HEK293 (cell line): ENCODE measurements around the gene HECA.

Experiments
- BCL11A ChIP-seq: fragments of 450-650 bp; formaldehyde crosslinking; IDR thresholded peaks from 2 replicates; pipeline ENCODE4 v1.5.1; 2016; ENCODE audit warnings: low read depth, missing biosample characterization, missing genetic modification characterization
- CTCF ChIP-seq: fragments of 450-650 bp; formaldehyde crosslinking; IDR thresholded peaks from 2 replicates; pipeline ENCODE4 v1.5.1; 2016; ENCODE audit warnings: missing biosample characterization, missing genetic modification characterization
- EGR2 ChIP-seq: fragments of 450-650 bp; formaldehyde crosslinking; IDR thresholded peaks from 2 replicates; pipeline ENCODE4 v1.5.1; 2016; ENCODE audit warnings: low read depth, missing biosample characterization, missing genetic modification characterization
- GLI2 ChIP-seq: fragments of 450-650 bp; formaldehyde crosslinking; IDR thresholded peaks from 2 replicates; pipeline ENCODE4; 2017; ENCODE audit warnings: missing biosample characterization, missing genetic modification characterization, low read depth, borderline replicate concordance
- HIC1 ChIP-seq: fragments of 450-650 bp; formaldehyde crosslinking; IDR thresholded peaks from 2 replicates; pipeline ENCODE4 v1.5.1; 2016; ENCODE audit warnings: missing biosample characterization, missing genetic modification characterization
- PRDM4 ChIP-seq: fragments of 450-650 bp; formaldehyde crosslinking; IDR thresholded peaks from 2 replicates; pipeline ENCODE4 v1.5.1; 2017; ENCODE audit warnings: missing biosample characterization, missing genetic modification characterization
- SCRT1 ChIP-seq: fragments of 450-650 bp; formaldehyde crosslinking; IDR thresholded peaks from 2 replicates; pipeline ENCODE4 v1.5.1; 2016; ENCODE audit warnings: missing biosample characterization, missing genetic modification characterization, borderline replicate concordance
- WT1 ChIP-seq: fragments of 450-650 bp; formaldehyde crosslinking; IDR thresholded peaks from 2 replicates; pipeline ENCODE4 v1.5.1; 2016; ENCODE audit warnings: missing biosample characterization, missing genetic modification characterization
- ZBTB26 ChIP-seq: fragments of 450-650 bp; formaldehyde crosslinking; optimal IDR thresholded peaks from 2 replicates; pipeline ENCODE3; 2016; ENCODE audit warnings: missing biosample characterization, mild to moderate bottlenecking, missing genetic modification characterization
- ZFP3 ChIP-seq: fragments of 450-650 bp; formaldehyde crosslinking; IDR thresholded peaks from 2 replicates; pipeline ENCODE4 v1.5.1; 2016; ENCODE audit warnings: low read depth, missing biosample characterization, missing genetic modification characterization
- ZNF16 ChIP-seq: fragments of 450-650 bp; formaldehyde crosslinking; IDR thresholded peaks from 2 replicates; pipeline ENCODE4 v1.5.1; 2016; ENCODE audit warnings: low read depth, missing biosample characterization, missing genetic modification characterization
- ZNF280C ChIP-seq: fragments of 450-650 bp; formaldehyde crosslinking; IDR thresholded peaks from 2 replicates; pipeline ENCODE4 v1.5.1; 2016; ENCODE audit warnings: missing biosample characterization, missing genetic modification characterization
- ZNF473 ChIP-seq: fragments of 450-650 bp; formaldehyde crosslinking; IDR thresholded peaks from 2 replicates; pipeline ENCODE4 v1.5.1; 2017; ENCODE audit warnings: missing biosample characterization, missing genetic modification characterization
- ZNF521 ChIP-seq: fragments of 450-650 bp; formaldehyde crosslinking; IDR thresholded peaks from 2 replicates; pipeline ENCODE4 v1.5.1; 2017; ENCODE audit warnings: missing biosample characterization, mild to moderate bottlenecking, missing genetic modification characterization
- ZNF560 ChIP-seq: fragments of 450-650 bp; formaldehyde crosslinking; IDR thresholded peaks from 2 replicates; pipeline ENCODE4 v1.5.1; 2017; ENCODE audit warnings: missing biosample characterization, missing genetic modification characterization, borderline replicate concordance
- ZNF571 ChIP-seq: fragments of 450-650 bp; formaldehyde crosslinking; IDR thresholded peaks from 2 replicates; pipeline ENCODE4 v1.5.0; 2017; ENCODE audit warnings: missing biosample characterization, missing genetic modification characterization
- ZNF580 ChIP-seq: fragments of 450-650 bp; formaldehyde crosslinking; IDR thresholded peaks from 2 replicates; pipeline ENCODE4 v1.5.1; 2016; ENCODE audit warnings: missing biosample characterization, missing genetic modification characterization
- ZNF596 ChIP-seq: fragments of 450-650 bp; IDR thresholded peaks from 2 replicates; pipeline ENCODE4 v1.5.0; 2018; ENCODE audit warnings: missing biosample characterization, mild to moderate bottlenecking, missing genetic modification characterization, moderate library complexity
- ZNF626 ChIP-seq: fragments of 450-650 bp; sonication (Bioruptor Pico); formaldehyde crosslinking; IDR thresholded peaks from 2 replicates; pipeline ENCODE4 v1.5.1; 2018; ENCODE audit warnings: missing biosample characterization, missing genetic modification characterization, inconsistent platforms
- ZNF654 ChIP-seq: fragments of 450-650 bp; formaldehyde crosslinking; IDR thresholded peaks from 2 replicates; pipeline ENCODE4 v1.5.1; 2016; ENCODE audit warnings: low read depth, missing biosample characterization, missing genetic modification characterization
- ZNF791 ChIP-seq: fragments of 450-650 bp; formaldehyde crosslinking; IDR thresholded peaks from 2 replicates; pipeline ENCODE4 v1.5.1; 2016; ENCODE audit warnings: missing biosample characterization, missing genetic modification characterization
- ZNF792 ChIP-seq: fragments of 450-650 bp; formaldehyde crosslinking; IDR thresholded peaks from 2 replicates; pipeline ENCODE4 v1.5.1; 2016; ENCODE audit warnings: missing biosample characterization, missing genetic modification characterization
- ZSCAN16 ChIP-seq: fragments of 450-650 bp; formaldehyde crosslinking; IDR thresholded peaks from 2 replicates; pipeline ENCODE4 v1.5.1; 2016; ENCODE audit warnings: missing biosample characterization, missing genetic modification characterization
- ZSCAN4 ChIP-seq: fragments of 450-650 bp; formaldehyde crosslinking; IDR thresholded peaks from 2 replicates; pipeline ENCODE4 v1.5.1; 2017; ENCODE audit warnings: missing biosample characterization, missing genetic modification characterization
- ZSCAN5A ChIP-seq: fragments of 450-650 bp; formaldehyde crosslinking; IDR thresholded peaks from 2 replicates; pipeline ENCODE4 v1.5.1; 2016; ENCODE audit warnings: missing biosample characterization, missing genetic modification characterization

The HECA gene

GRCh38 chr6:139152088-139152891 lies 17.4 kb downstream of the HECA start (continued):
- TF ChIP-seq ZSCAN5A (tag by site-specific recombination): peak; percentile 66; the same call in 1 of the 2 replicates
- TF ChIP-seq ZNF280C: no peak
- TF ChIP-seq HIC1 (tag by site-specific recombination): peak; percentile 94
- peak; percentile 86; the same call in 1 of the 2 replicates for TF ChIP-seq SCRT1 (tag by site-specific recombination)
- peak; percentile 50; the same call in 1 of the 2 replicates for TF ChIP-seq ZSCAN16
- TF ChIP-seq ZNF560 (tag by site-specific recombination): no peak
- no peak for TF ChIP-seq ZNF16 (tag by site-specific recombination)
- TF ChIP-seq PRDM4: peak; percentile 93
- TF ChIP-seq GLI2 (tag by site-specific recombination): peak; percentile 98
- 0 out of 2 replicates have a peak, but pooled peaks have one; percentile 67 for TF ChIP-seq ZNF792
- TF ChIP-seq ZNF521: no peak
- TF ChIP-seq ZSCAN4: peak; percentile 94
- no peak for TF ChIP-seq ZNF626 (tag by site-specific recombination)
- TF ChIP-seq ZNF791 (tag by site-specific recombination): no peak
- TF ChIP-seq EGR2 (tag by site-specific recombination): no peak
- peak; percentile 93 for TF ChIP-seq ZNF580 (tag by site-specific recombination)
- TF ChIP-seq ZFP3: no peak
- TF ChIP-seq ZNF654 (tag by site-specific recombination): peak; percentile 19; the same call in 1 of the 2 replicates
- no peak for TF ChIP-seq CTCF (tag by site-specific recombination)
- no peak for TF ChIP-seq ZBTB26 (tag by site-specific recombination)
- TF ChIP-seq ZNF571 (tag by site-specific recombination): no peak
- peak; percentile 70 for TF ChIP-seq ZNF596 (tag by site-specific recombination)
- peak; percentile 97 for TF ChIP-seq BCL11A (tag by site-specific recombination)
- TF ChIP-seq ZNF473 (tag by site-specific recombination): no peak
- peak; percentile 100 for TF ChIP-seq WT1
